ENCODE data around the gene TIGD6.

TIGD6 gene

GRCh38 chr5:149981206-149981605 is 19.2 kb downstream of the TIGD6 start:
- no peak for DNase-seq
- Mint-ChIP-seq H3K4me3 (no peak overlapping the region), H3K27me3 (no peaks in the 10 kb centered on the region), H3K27ac (no peak overlapping the region), H3K4me1 (no peaks in the 10 kb centered on the region), H3K9me3 (no peaks in the 10 kb centered on the region), H3K36me3 (peaks cover 20% of the 10 kb centered on the region)
- CTCF ChIA-PET = interaction anchor here (1.7 kb wide), 1 partner anchor 129 kb away, joined by 3 read pairs; no protein-coding TSS in a partner anchor

- Mint-ChIP-seq H3K4me1 (no peaks in the 10 kb centered on the region), H3K27ac (no peak overlapping the region), H3K27me3 (no peaks in the 10 kb centered on the region), H3K4me3 (no peak overlapping the region), H3K36me3 (peaks cover 22% of the 10 kb centered on the region), H3K9me3 (no peaks in the 10 kb centered on the region)
- CTCF ChIA-PET = interaction anchor here (1.7 to 2.1 kb wide), 2 partner anchors 11 to 18 kb away, joined by 4 to 6 read pairs; no protein-coding TSS in a partner anchor
- no peak for DNase-seq
Observed at GRCh38 chr5:149979896-149980295, 20.6 kb downstream of the TIGD6 start.

- Mint-ChIP-seq H3K4me3 (no peak overlapping the region), H3K27ac (no peak overlapping the region), H3K4me1 (no peaks in the 10 kb centered on the region), H3K36me3 (peaks cover 14% of the 10 kb centered on the region), H3K27me3 (no peaks in the 10 kb centered on the region), H3K9me3 (no peaks in the 10 kb centered on the region)
- DNase-seq = no peak
- CTCF ChIA-PET = interaction anchor here (0.7 to 1.0 kb wide), 2 partner anchors 9 to 16 kb away, joined by 3 to 4 read pairs; no protein-coding TSS in a partner anchor
Observed at GRCh38 chr5:149975409-149975808, 25.0 kb downstream of the TIGD6 start.

- H3K9me3 Mint-ChIP-seq = no peaks in the 10 kb centered on the region
- H3K27me3 Mint-ChIP-seq = no peaks in the 10 kb centered on the region
- H3K4me1 Mint-ChIP-seq = no peaks in the 10 kb centered on the region
- CTCF ChIA-PET = interaction anchor here (1.2 to 1.3 kb wide), 2 partner anchors 135 to 302 kb away, joined by 3 to 5 read pairs; no protein-coding TSS in a partner anchor
- H3K36me3 Mint-ChIP-seq = peaks cover 2% of the 10 kb centered on the region
- H3K27ac Mint-ChIP-seq = no peak overlapping the region
- DNase-seq = no peak
- H3K4me3 Mint-ChIP-seq = no peak overlapping the region
Observed at GRCh38 chr5:149969181-149969930, 31.1 kb downstream of the TIGD6 start.

- H3K27me3 Mint-ChIP-seq = no peaks in the 10 kb centered on the region
- DNase-seq = no peak
- peaks cover 10% of the 10 kb centered on the region for H3K4me1 Mint-ChIP-seq
- H3K9me3 Mint-ChIP-seq = no peaks in the 10 kb centered on the region
- H3K36me3 Mint-ChIP-seq = peaks cover 5% of the 10 kb centered on the region
- CTCF ChIA-PET = interaction anchor here (0.8 to 0.9 kb wide), 3 partner anchors 8 to 133 kb away, joined by 3 read pairs; no protein-coding TSS in a partner anchor
- H3K4me3 Mint-ChIP-seq = no peak overlapping the region
- no peak overlapping the region for H3K27ac Mint-ChIP-seq
Observed at GRCh38 chr5:149966946-149967345, 33.5 kb downstream of the TIGD6 start.

GRCh38 chr5:149963729-149964128 is 36.7 kb downstream of the TIGD6 start:
- Mint-ChIP-seq H3K27me3 (no peaks in the 10 kb centered on the region), H3K4me3 (no peak overlapping the region), H3K36me3 (peaks cover 5% of the 10 kb centered on the region), H3K4me1 (peaks cover 31% of the 10 kb centered on the region), H3K27ac (no peak overlapping the region), H3K9me3 (peaks cover 3% of the 10 kb centered on the region)
- CTCF ChIA-PET = interaction anchor here (0.9 to 2.6 kb wide), 6 partner anchors 24 to 298 kb away, joined by 3 to 12 read pairs (median 4); no protein-coding TSS in a partner anchor
- DNase-seq = no peak

GRCh38 chr5:149962601-149963300 is 37.7 kb downstream of the TIGD6 start:
- CTCF ChIA-PET = interaction anchor here (1.0 to 6.6 kb wide), 15 partner anchors 11 to 326 kb away, joined by 3 to 180 read pairs (median 4); no protein-coding TSS in a partner anchor
- no peaks in the 10 kb centered on the region for H3K27me3 Mint-ChIP-seq
- H3K4me3 Mint-ChIP-seq = no peak overlapping the region
- no peak for DNase-seq
- no peak overlapping the region for H3K27ac Mint-ChIP-seq
- peaks cover 31% of the 10 kb centered on the region for H3K4me1 Mint-ChIP-seq
- H3K9me3 Mint-ChIP-seq = peaks cover 3% of the 10 kb centered on the region
- peaks cover 5% of the 10 kb centered on the region for H3K36me3 Mint-ChIP-seq

GRCh38 chr5:149961957-149962409 is 38.5 kb downstream of the TIGD6 start:
- peaks cover 3% of the 10 kb centered on the region for H3K9me3 Mint-ChIP-seq
- CTCF ChIA-PET = interaction anchor here (0.6 to 6.6 kb wide), 28 partner anchors 9 to 325 kb away, joined by 3 to 180 read pairs (median 4); partner anchors contain the start of gene TIGD6
- no peak overlapping the region for H3K27ac Mint-ChIP-seq
- peaks cover 5% of the 10 kb centered on the region for H3K36me3 Mint-ChIP-seq
- peaks cover 32% of the 10 kb centered on the region for H3K4me1 Mint-ChIP-seq
- H3K27me3 Mint-ChIP-seq = no peaks in the 10 kb centered on the region
- no peak for DNase-seq
- H3K4me3 Mint-ChIP-seq = peak overlapping the region; percentile 80

- H3K9me3 Mint-ChIP-seq = peaks cover 3% of the 10 kb centered on the region
- no peak for DNase-seq
- CTCF ChIA-PET = interaction anchor here (0.8 to 6.6 kb wide), 19 partner anchors 9 to 294 kb away, joined by 3 to 180 read pairs (median 4); partner anchors contain the start of genes PPARGC1B and TIGD6
- peaks cover 5% of the 10 kb centered on the region for H3K36me3 Mint-ChIP-seq
- H3K27ac Mint-ChIP-seq = peak overlapping the region; percentile 71
- H3K27me3 Mint-ChIP-seq = no peaks in the 10 kb centered on the region
- H3K4me3 Mint-ChIP-seq = peak overlapping the region; percentile 80
- H3K4me1 Mint-ChIP-seq = peaks cover 32% of the 10 kb centered on the region
Observed at GRCh38 chr5:149961186-149961685, 39.2 kb downstream of the TIGD6 start.

- peaks cover 5% of the 10 kb centered on the region for H3K36me3 Mint-ChIP-seq
- peak; percentile 97 for DNase-seq
- peaks cover 3% of the 10 kb centered on the region for H3K9me3 Mint-ChIP-seq
- H3K27me3 Mint-ChIP-seq = no peaks in the 10 kb centered on the region
- peak within 1 kb of the TSS; percentile 95 for H3K27ac Mint-ChIP-seq
- CTCF ChIA-PET = interaction anchor here (1.1 to 6.6 kb wide), 15 partner anchors 12 to 344 kb away, joined by 3 to 180 read pairs (median 6); partner anchors contain the start of genes PPARGC1B and TIGD6
- H3K4me3 Mint-ChIP-seq = peak within 1 kb of the TSS; percentile 80
- H3K4me1 Mint-ChIP-seq = peaks cover 32% of the 10 kb centered on the region
Observed at GRCh38 chr5:149960272-149961185, 39.9 kb downstream of the TIGD6 start, which contains the start of gene SLC26A2. SLC26A2 (plus strand) TSS chr5:149960758; CDS start chr5:149977653, 16,895 bp downstream.

GRCh38 chr5:149959406-149960236 is 40.8 kb downstream of the TIGD6 start:
- CTCF ChIA-PET = interaction anchor here (0.6 to 6.6 kb wide), 16 partner anchors 11 to 343 kb away, joined by 3 to 180 read pairs (median 3); no protein-coding TSS in a partner anchor
- H3K27ac Mint-ChIP-seq = peak overlapping the region; percentile 92
- H3K4me1 Mint-ChIP-seq = peaks cover 32% of the 10 kb centered on the region
- H3K36me3 Mint-ChIP-seq = peaks cover 5% of the 10 kb centered on the region
- H3K27me3 Mint-ChIP-seq = no peaks in the 10 kb centered on the region
- DNase-seq = peak; percentile 45
- peaks cover 3% of the 10 kb centered on the region for H3K9me3 Mint-ChIP-seq
- peak overlapping the region; percentile 80 for H3K4me3 Mint-ChIP-seq

- no peak for DNase-seq
- Mint-ChIP-seq H3K9me3 (peaks cover 3% of the 10 kb centered on the region), H3K4me3 (no peak overlapping the region), H3K4me1 (peaks cover 32% of the 10 kb centered on the region), H3K27me3 (no peaks in the 10 kb centered on the region), H3K27ac (no peak overlapping the region), H3K36me3 (peaks cover 5% of the 10 kb centered on the region)
- CTCF ChIA-PET = interaction anchor here (1.3 to 6.6 kb wide), 3 partner anchors 9 to 125 kb away, joined by 3 to 180 read pairs (median 27); no protein-coding TSS in a partner anchor
Observed at GRCh38 chr5:149957855-149958254, 42.6 kb downstream of the TIGD6 start.

Measured in activated naive CD4-positive, alpha-beta T cell treated with anti-CD3 and anti-CD28 coated beads, Interleukin-2, amount 10 ng/mL, durations not matched to agents 7 days and 5 days (primary cell).